Measurements from ENCODE around the gene CENPT.

DNA sequence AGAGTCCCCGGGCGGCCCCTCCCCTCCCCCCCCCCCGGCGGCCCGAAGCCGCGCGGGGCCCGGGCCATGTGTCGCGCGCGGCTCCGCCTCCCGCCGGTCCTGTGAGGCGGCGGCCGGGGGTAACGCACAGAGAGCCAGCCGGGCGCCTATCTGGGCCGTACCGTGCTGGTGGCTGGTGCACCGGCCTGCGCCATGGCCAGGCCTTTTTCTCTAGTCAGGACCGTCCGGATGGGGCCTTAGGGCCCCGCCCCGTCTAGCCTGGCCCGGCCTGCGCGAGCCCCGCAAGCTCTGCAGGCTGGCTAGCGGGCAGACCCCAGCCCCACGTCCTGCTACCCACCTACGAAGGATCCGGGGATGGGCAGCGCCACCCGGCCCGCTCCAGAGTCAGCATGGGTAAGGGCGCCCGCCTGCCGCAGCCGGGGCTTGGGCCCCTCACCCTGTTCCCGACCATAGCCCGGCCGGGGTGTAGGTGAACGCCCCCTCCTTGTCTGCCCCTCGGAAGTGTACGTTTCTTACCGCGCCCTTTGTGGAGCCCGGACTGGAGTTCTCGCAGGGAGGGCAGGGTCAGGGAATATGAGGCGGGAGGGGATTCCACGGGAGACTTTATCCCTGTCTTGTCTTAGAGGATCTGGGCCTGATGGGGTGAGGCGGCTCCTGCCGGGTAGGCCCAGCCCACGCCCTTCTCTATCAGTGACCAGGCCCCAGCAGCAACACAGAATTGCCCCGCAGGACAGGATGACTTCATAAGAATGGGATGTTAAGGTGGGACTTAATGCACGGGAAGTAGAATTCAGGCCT lies at the start of gene CENPT:
- TF ChIP-seq, protein P1, sequence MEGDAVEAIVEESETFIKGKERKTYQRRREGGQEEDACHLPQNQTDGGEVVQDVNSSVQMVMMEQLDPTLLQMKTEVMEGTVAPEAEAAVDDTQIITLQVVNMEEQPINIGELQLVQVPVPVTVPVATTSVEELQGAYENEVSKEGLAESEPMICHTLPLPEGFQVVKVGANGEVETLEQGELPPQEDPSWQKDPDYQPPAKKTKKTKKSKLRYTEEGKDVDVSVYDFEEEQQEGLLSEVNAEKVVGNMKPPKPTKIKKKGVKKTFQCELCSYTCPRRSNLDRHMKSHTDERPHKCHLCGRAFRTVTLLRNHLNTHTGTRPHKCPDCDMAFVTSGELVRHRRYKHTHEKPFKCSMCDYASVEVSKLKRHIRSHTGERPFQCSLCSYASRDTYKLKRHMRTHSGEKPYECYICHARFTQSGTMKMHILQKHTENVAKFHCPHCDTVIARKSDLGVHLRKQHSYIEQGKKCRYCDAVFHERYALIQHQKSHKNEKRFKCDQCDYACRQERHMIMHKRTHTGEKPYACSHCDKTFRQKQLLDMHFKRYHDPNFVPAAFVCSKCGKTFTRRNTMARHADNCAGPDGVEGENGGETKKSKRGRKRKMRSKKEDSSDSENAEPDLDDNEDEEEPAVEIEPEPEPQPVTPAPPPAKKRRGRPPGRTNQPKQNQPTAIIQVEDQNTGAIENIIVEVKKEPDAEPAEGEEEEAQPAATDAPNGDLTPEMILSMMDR (IDR thresholded peaks at IDR 0.05), result no peak
- no peak for TF ChIP-seq ZFX (IDR thresholded peaks at IDR 0.05; ENCODE audit: borderline replicate concordance)
